ENCODE measurements around the gene SMYD3. TPM values are rescaled to one million over a fixed set of nuclear protein-coding genes. Genes with fewer than 3 reads are reported as not detected.

The SMYD3 gene
- total RNA-seq, 3 donors from 2014 or later: 16.3 to 18.0 (median 16.4) TPM

GRCh38 chr1:246218686-246219085 lies 288.4 kb downstream of the SMYD3 start:
- H3K4me1 ChIP-seq (ENCODE audit: low read depth): no peaks in the 10 kb centered on the region
- TF ChIP-seq, protein P1, sequence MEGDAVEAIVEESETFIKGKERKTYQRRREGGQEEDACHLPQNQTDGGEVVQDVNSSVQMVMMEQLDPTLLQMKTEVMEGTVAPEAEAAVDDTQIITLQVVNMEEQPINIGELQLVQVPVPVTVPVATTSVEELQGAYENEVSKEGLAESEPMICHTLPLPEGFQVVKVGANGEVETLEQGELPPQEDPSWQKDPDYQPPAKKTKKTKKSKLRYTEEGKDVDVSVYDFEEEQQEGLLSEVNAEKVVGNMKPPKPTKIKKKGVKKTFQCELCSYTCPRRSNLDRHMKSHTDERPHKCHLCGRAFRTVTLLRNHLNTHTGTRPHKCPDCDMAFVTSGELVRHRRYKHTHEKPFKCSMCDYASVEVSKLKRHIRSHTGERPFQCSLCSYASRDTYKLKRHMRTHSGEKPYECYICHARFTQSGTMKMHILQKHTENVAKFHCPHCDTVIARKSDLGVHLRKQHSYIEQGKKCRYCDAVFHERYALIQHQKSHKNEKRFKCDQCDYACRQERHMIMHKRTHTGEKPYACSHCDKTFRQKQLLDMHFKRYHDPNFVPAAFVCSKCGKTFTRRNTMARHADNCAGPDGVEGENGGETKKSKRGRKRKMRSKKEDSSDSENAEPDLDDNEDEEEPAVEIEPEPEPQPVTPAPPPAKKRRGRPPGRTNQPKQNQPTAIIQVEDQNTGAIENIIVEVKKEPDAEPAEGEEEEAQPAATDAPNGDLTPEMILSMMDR (IDR thresholded peaks at IDR 0.05): no peak
- ATAC-seq: no peak
- H3K9me3 ChIP-seq: no peaks in the 10 kb centered on the region
- no peak for DNase-seq
- H3K36me3 ChIP-seq (ENCODE audit: low read depth): no peaks in the 10 kb centered on the region
- intact Hi-C loops (cut with DNase I, micrococcal nuclease): no loop called here
- H3K4me3 ChIP-seq: no peak overlapping the region

GRCh38 chr1:246216906-246217305 lies 290.2 kb downstream of the SMYD3 start:
- Histone ChIP-seq H3K4me3 (no peak overlapping the region), H3K9me3 (no peaks in the 10 kb centered on the region), H3K36me3 (ENCODE audit: low read depth) (no peaks in the 10 kb centered on the region), H3K4me1 (ENCODE audit: low read depth) (no peaks in the 10 kb centered on the region)
- no peak for ATAC-seq
- intact Hi-C loops (cut with DNase I, micrococcal nuclease): no loop called here
- TF ChIP-seq, protein P1 (IDR thresholded peaks at IDR 0.05): no peak
- no peak for DNase-seq

GRCh38 chr1:246215510-246215903 lies 291.6 kb downstream of the SMYD3 start:
- Histone ChIP-seq H3K4me3 (no peak overlapping the region), H3K4me1 (ENCODE audit: low read depth) (no peaks in the 10 kb centered on the region), H3K36me3 (ENCODE audit: low read depth) (no peaks in the 10 kb centered on the region), H3K9me3 (no peaks in the 10 kb centered on the region)
- ATAC-seq (no peak), DNase-seq (no peak)
- intact Hi-C loops (cut with DNase I, micrococcal nuclease): no loop called here
- TF ChIP-seq, protein P1 (IDR thresholded peaks at IDR 0.05): no peak

DNA sequence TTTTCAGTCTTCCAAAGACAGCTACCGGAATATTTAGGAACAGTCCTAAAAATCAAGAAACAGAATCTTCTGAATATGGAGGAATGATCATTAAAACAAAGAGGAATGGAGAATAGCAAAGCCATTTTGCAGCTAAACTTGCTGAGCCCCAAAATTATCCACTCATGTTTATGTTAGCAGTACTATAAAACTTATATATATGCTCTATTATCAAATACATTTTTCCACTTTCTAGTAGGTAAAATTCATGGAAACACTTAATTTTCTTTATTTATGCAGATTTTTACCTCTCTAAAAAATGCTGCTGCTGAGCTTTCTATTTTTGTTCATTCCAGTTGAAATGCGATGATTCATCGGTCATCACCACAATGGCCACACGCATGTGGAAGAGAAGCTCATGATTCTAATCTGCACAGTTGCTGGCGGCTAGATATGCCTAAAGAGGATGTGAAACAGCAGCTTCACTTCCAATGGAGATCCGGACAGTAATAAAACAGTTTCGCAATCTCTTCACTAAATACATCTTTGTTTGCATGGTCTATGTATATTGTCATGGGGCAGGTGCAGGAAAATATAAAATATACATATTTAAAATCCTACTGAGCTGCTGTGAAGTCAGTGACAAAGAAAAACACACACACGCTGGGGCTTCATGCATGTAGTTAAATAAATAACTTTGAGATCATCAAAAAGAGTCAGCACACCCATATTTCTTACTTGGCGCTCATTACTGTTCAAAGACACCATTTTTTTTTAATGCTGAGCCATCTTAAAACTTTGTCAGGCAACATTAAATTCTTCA lies 292.2 kb downstream of the SMYD3 start:
- no peaks in the 10 kb centered on the region for H3K4me1 ChIP-seq (ENCODE audit: low read depth)
- ATAC-seq: peak; percentile 73
- no peak overlapping the region for H3K4me3 ChIP-seq
- TF ChIP-seq, protein P1 (IDR thresholded peaks at IDR 0.05): no peak
- intact Hi-C loops (cut with DNase I, micrococcal nuclease): no loop called here
- no peaks in the 10 kb centered on the region for H3K9me3 ChIP-seq
- peak in 1 of 3 donors; percentile 39 for DNase-seq
- H3K36me3 ChIP-seq (ENCODE audit: low read depth): no peaks in the 10 kb centered on the region

DNA sequence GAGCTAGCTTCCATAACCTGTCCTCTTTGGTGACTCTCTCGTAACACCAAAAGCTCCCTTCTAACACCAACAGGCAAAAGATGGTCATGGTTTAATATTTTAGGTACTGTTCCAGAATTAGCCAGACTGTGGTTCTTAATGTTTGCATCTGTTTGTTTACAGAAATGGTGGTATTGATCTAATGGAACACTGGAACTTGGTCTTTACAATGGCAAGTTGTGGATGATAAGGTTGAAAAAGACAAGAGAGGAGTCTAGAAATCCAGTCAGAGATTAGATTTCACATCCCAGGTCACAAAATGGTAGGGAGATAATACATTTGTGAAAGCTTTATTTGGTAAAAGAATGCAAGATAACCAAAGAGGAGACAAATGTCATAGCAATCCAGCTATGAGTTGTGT lies 293.1 kb downstream of the SMYD3 start:
- Histone ChIP-seq H3K4me1 (ENCODE audit: low read depth) (no peaks in the 10 kb centered on the region), H3K9me3 (no peaks in the 10 kb centered on the region), H3K36me3 (ENCODE audit: low read depth) (no peaks in the 10 kb centered on the region), H3K4me3 (no peak overlapping the region)
- TF ChIP-seq, protein P1 (IDR thresholded peaks at IDR 0.05): no peak
- intact Hi-C loops (cut with DNase I, micrococcal nuclease): no loop called here
- ATAC-seq (no peak), DNase-seq (no peak)

All from mucosa of descending colon (tissue), 3 donors.